ENCODE results near the gene FAM20C. TPM values are rescaled to one million over a fixed set of nuclear protein-coding genes. Genes with fewer than 3 reads are reported as not detected.

FAM20C gene
- total RNA-seq, 1 experiment from 2014 or later = 62.6 TPM

DNA sequence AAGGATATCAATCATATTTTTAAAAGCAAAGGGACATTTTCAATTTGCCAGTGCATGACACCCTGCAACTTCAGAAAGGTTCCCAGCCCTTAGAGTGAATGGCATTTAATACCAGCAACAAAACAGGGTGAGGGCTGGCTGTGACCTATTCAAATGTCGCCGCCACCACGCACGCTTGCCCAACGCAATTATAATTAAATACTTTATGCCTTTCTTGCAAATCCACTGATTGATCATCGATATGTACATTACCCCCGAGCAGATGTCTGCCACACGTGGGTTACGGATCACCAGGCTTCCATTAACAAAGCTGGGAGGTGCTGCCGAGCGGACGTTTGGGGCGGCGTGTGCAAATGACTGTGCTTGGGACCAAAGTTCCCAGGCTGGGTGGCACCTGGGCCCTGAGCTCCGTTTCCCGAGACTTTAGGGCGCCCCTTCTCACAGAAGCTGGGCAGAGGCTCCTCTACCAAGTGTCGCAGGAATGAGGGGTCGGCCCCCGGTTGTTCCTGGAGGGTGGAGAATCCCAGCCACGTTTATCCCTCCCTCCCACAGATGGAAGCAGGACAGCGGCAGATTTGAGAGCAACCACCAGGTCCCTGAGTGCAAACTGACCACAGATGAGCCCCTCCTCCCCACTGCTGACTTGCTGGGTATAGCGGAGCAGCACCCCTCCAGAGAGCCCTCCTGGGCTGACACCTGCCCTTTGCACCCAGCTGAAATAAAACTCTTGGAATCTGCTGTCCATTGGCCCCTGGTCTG lies 101.5 kb downstream of the FAM20C start:
- H4K20me1 ChIP-seq (ENCODE audit: control insufficient read depth, insufficient read depth, insufficient read length) = no peaks in the 10 kb centered on the region
- H2BK15ac ChIP-seq (ENCODE audit: low read depth, low read length) = no peak overlapping the region
- no peak overlapping the region for H3K4ac ChIP-seq (ENCODE audit: low read depth, low read length)
- Mint-ChIP-seq H3K27me3 (ENCODE audit: low read depth) (peaks cover 44% of the 10 kb centered on the region), H3K9me3 (peaks cover 7% of the 10 kb centered on the region in 2 experiments), H3K36me3 (ENCODE audit: insufficient read depth in 1 of 3, low read depth in 3 of 3) (no peaks in the 10 kb centered on the region; a peak in 2 of 7 replicates), H3K4me1 (peaks cover 0 to 5% of the 10 kb centered on the region in 2 experiments; a peak in 1 of 4 replicates), H3K27ac (no peak overlapping the region; a peak in 1 of 7 replicates), H3K4me3 (no peak overlapping the region)
- no peak overlapping the region for H3K14ac ChIP-seq (ENCODE audit: insufficient read depth, low read length)
- no peaks in the 10 kb centered on the region for H3K79me1 ChIP-seq (ENCODE audit: insufficient read depth, low read depth, low read length, poor library complexity, severe bottlenecking)
- no peak overlapping the region for H4K5ac ChIP-seq (ENCODE audit: insufficient read length, low read depth, low read length)
- H2BK12ac ChIP-seq (ENCODE audit: insufficient read length, low read depth, low read length) = no peak overlapping the region
- H3K18ac ChIP-seq (ENCODE audit: insufficient read length, low read depth, low read length) = no peak overlapping the region
- no peak for DNase-seq
- no peak overlapping the region for H3K23ac ChIP-seq (ENCODE audit: insufficient read length, low read depth, low read length)
- no peak overlapping the region for H3K9ac ChIP-seq (ENCODE audit: extremely low read depth, insufficient read length, low read length)
- no peak overlapping the region for H3K4me2 ChIP-seq (ENCODE audit: insufficient read depth, insufficient read length, low read length)
- no peak overlapping the region for H2BK120ac ChIP-seq (ENCODE audit: low read depth, low read length, poor library complexity, severe bottlenecking)
- H2BK5ac ChIP-seq (ENCODE audit: insufficient read length, low read length) = no peak overlapping the region
- no peaks in the 10 kb centered on the region for H3K9me3 ChIP-seq (ENCODE audit: control insufficient read depth, low read depth, low read length)
- no peak overlapping the region for H4K8ac ChIP-seq (replicated peaks; ENCODE audit: insufficient read length, low read depth, low read length)
- peaks cover 29% of the 10 kb centered on the region for H3K27me3 ChIP-seq (ENCODE audit: insufficient read depth, low read length)
- no peaks in the 10 kb centered on the region for H3K4me1 ChIP-seq (ENCODE audit: insufficient read depth, low read length)
- WGBS (ENCODE audit: extremely low coverage, insufficient read length, low lambda C conversion rate) = no CpG with 5 or more reads among the region's 23 CpGs
- H3K23me2 ChIP-seq (ENCODE audit: insufficient read length, low read depth, low read length, poor library complexity, severe bottlenecking) = peaks cover 8% of the 10 kb centered on the region
- no peak overlapping the region for H4K91ac ChIP-seq (ENCODE audit: insufficient read length, low read depth, low read length)
- H2AFZ ChIP-seq (ENCODE audit: low read length) = no peak overlapping the region
- no peaks in the 10 kb centered on the region for H3K79me2 ChIP-seq (ENCODE audit: insufficient read depth, low read length)
- no peak overlapping the region for H2AK5ac ChIP-seq (ENCODE audit: insufficient read length, low read length)
- H3K27ac ChIP-seq (ENCODE audit: insufficient read length, low read depth, low read length) = no peak overlapping the region
- TF ChIP-seq, protein P1, sequence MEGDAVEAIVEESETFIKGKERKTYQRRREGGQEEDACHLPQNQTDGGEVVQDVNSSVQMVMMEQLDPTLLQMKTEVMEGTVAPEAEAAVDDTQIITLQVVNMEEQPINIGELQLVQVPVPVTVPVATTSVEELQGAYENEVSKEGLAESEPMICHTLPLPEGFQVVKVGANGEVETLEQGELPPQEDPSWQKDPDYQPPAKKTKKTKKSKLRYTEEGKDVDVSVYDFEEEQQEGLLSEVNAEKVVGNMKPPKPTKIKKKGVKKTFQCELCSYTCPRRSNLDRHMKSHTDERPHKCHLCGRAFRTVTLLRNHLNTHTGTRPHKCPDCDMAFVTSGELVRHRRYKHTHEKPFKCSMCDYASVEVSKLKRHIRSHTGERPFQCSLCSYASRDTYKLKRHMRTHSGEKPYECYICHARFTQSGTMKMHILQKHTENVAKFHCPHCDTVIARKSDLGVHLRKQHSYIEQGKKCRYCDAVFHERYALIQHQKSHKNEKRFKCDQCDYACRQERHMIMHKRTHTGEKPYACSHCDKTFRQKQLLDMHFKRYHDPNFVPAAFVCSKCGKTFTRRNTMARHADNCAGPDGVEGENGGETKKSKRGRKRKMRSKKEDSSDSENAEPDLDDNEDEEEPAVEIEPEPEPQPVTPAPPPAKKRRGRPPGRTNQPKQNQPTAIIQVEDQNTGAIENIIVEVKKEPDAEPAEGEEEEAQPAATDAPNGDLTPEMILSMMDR (conservative IDR thresholded peaks at IDR 0.05) = no peak
- H2BK20ac ChIP-seq (ENCODE audit: low read depth, low read length, poor library complexity, severe bottlenecking) = no peak overlapping the region
- no peak overlapping the region for H3K56ac ChIP-seq (ENCODE audit: insufficient read length, low read depth, low read length)
- no peak overlapping the region for H3T11ph ChIP-seq (ENCODE audit: low read length)
